Lung microvascular endothelial cell (primary cell): ENCODE measurements around the gene DENND1C. TPM values are rescaled to one million over a fixed set of nuclear protein-coding genes. Genes with fewer than 3 reads are reported as not detected.

Experiments
- DNase-seq, 2 donors: peaks; one replicate each; pipeline versions ENCODE4 v3.0.0 to v3.0.0-alpha.2; 2010; ENCODE audit warnings: low read depth in 2 of 2
- total RNA-seq: library from RNA; depleted of rRNA; stranded (reverse); fragments of >200 nt; gene quantifications from 2 replicates; pipeline ENCODE4 v1.2.1, GENCODE V29; 2014

Gene DENND1C
- total RNA-seq, 1 donor from 2014 or later: not detected

- no peak for DNase-seq
These were observed 2.8 kb downstream of the DENND1C start for GRCh38 chr19:6478815-6479214.

- DNase-seq: no peak
These were observed 4.6 kb downstream of the DENND1C start for GRCh38 chr19:6476896-6477431.

GRCh38 chr19:6476155-6476895 lies 5.3 kb downstream of the DENND1C start:
- DNase-seq: peak; percentile 49 to 54

- no peak for DNase-seq
These were observed 6.1 kb downstream of the DENND1C start for GRCh38 chr19:6475321-6476108.

GRCh38 chr19:6473647-6474046 lies 7.9 kb downstream of the DENND1C start:
- no peak for DNase-seq

GRCh38 chr19:6472713-6473112 lies 8.9 kb downstream of the DENND1C start:
- no peak for DNase-seq

- no peak for DNase-seq
These were observed 10.5 kb downstream of the DENND1C start for GRCh38 chr19:6471076-6471475.

- no peak for DNase-seq
These were observed 11.4 kb downstream of the DENND1C start for GRCh38 chr19:6470173-6470572.

GRCh38 chr19:6467384-6467783 lies 14.2 kb downstream of the DENND1C start:
- no peak for DNase-seq

- DNase-seq: no peak
These were observed 14.9 kb downstream of the DENND1C start for GRCh38 chr19:6466526-6467248.

- DNase-seq: no peak
These were observed 15.9 kb downstream of the DENND1C start for GRCh38 chr19:6465663-6466062.

- DNase-seq: no peak
These were observed 16.6 kb downstream of the DENND1C start for GRCh38 chr19:6465006-6465405.

- no peak for DNase-seq
These were observed 17.3 kb downstream of the DENND1C start, which contains the start of gene CRB3 for GRCh38 chr19:6464070-6464873. Gene CRB3 (plus strand): TSS chr19:6464271. CDS start chr19:6464702, 431 bp downstream.

- peak; percentile 96 to 97 for DNase-seq
These were observed 21.3 kb downstream of the DENND1C start for GRCh38 chr19:6460099-6460884.

- peak; percentile 49 to 82 for DNase-seq
These were observed 22.1 kb downstream of the DENND1C start, which contains the start of gene SLC25A23 for GRCh38 chr19:6459262-6460098. Gene SLC25A23 (minus strand): TSS chr19:6459792. CDS start chr19:6459628, 164 bp downstream.

GRCh38 chr19:6458695-6459261 lies 22.8 kb downstream of the DENND1C start:
- DNase-seq: no peak

- no peak for DNase-seq
These were observed 23.5 kb downstream of the DENND1C start for GRCh38 chr19:6457958-6458694.

- no peak for DNase-seq
These were observed 25.7 kb downstream of the DENND1C start for GRCh38 chr19:6455924-6456323.
